CD4-positive, alpha-beta T cell treated with Interleukin-6 at 100 ng/mL for 8 hours (primary cell): ENCODE results near the gene GOSR1.
"Not testable (repeated sequence)": the region's sequence is repeated elsewhere in the genome, so short reads cannot be mapped to it uniquely, and the experiment has no call there.

Experiments used
- DNase-seq: peaks from one replicate; pipeline ENCODE4 v3.0.0-alpha.2; 2020; ENCODE audit warnings: mixed read lengths, low spot score

GOSR1 gene

GRCh38 chr17:30563131-30563904, 86.1 kb downstream of the GOSR1 start:
- not testable (repeated sequence) for DNase-seq

- not testable (repeated sequence) for DNase-seq
Measured at GRCh38 chr17:30563905-30564390, 86.7 kb downstream of the GOSR1 start.

DNA sequence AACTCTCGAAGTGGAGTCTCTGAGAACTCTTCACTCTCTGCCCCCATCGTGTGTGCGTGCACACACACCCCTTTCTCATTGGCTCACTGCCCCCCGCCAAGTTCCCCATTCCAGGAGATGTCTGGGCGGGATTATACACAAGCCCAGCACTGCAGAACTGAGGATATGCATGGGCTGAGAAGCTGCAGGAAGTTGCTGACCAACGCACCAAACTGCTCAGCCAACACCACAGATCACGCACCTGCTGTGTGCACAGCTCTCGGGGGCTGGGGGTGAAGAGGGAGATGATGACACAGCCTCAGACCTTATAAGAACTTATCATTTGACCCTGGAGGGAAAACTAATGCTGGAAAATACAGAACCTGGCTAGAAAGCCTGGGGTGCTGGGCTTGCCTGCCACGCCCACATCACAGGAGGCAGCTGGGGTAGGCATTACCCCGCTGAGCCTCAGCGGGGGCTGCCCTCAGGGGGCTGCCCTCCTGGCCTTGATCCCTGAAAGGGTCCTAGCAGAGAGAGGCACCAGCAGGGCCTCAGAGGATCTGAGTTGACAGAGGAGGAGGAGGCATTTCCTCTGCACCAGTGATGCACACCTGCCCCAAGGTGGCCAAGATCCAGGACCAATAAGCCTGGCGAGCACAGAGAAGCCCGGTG, 87.3 kb downstream of the GOSR1 start:
- not testable (repeated sequence) for DNase-seq

- DNase-seq, result no peak
Measured at GRCh38 chr17:30565073-30565935, 88.1 kb downstream of the GOSR1 start.

GRCh38 chr17:30566104-30566503, 88.9 kb downstream of the GOSR1 start:
- DNase-seq, result not testable (repeated sequence)

DNA sequence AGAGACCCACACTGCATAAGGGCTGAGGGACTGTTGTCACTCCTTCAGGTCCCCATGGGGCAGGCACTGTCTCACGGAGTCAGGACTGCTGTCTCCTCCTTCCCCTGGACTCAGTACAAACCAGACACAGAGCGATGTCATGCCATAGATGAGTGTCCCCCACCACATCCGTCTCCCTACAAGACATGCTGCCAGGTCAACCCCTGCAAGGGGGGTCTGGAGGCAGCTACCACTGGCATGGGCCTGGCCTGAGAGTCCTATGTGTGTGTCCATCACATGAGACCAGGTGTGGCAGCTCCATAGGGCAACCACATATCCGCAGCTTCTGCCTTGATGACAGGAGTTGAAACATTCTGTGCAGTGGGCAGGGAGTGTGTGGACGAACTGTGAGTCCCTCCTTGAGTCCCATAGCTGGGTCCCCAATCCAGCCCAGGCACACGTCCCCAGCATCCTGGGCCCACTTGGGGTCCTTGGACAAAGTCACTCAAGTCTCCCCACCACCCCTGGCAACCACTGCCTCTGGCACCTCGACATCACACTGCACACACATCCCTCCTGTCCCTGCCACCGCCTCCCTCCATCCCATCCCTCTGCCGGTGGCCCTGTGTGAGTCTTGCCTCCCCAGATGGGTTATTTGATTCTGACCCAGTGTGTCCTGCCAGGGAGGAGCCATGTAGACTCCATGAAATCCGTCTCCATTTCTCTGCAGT, 89.5 kb downstream of the GOSR1 start:
- not testable (repeated sequence) for DNase-seq

DNA sequence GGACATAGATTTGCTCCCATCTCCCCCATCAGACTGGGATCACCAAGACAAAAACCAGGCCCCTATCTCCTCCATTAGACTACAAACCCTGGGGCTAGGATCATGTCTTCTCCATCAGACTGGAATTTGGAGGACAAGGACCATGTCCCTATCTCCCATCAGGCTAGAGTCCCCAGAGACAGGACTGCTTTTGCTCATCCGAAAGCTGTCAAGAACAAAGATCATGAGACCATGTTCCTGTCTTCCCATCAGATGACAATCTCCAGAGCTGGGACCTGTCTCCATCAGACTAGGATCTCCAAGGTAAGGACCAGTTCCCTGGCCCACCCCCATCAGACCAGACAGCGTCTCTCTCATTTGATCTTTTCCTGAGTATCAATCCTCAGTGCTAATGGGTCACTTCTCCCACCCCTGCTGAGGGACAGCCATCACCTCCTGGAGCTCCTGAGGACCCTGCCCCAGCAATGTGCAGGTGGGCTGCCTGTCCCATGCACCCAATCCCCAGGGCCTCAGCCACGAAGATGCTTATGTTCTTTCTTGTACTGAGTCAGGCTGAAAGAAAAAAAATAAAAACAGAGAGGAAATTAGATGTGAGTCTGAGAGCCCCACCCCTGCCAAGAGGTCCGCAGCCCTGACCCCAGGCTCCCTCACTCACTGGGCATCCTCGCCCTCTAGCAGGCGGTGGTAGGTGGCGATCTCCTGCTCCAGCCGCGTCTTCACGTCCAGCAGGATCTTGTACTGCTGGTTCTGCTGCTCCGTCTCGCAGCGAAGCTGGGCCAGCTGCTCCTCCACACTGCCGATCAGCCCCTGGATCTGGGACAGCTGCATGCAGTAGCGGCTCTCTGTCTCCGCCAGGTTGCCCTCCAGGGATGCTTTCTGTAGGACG, 90.3 kb downstream of the GOSR1 start:
- no peak for DNase-seq

DNA sequence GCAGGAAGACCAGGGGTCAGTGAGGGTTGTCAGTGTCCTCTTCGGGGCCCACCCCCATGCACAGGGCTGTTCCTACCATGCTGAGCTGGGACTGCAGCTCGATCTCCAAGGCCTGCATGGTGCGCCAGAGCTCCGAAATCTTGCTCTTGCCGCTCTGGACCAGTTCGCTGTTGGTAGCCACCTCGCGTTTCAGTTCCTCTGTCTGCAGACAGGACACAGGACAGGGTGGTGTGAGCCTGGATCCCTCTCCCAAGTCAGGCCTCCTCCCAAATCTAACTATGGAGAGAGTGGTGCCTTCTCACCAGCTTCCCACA, 90.9 kb downstream of the GOSR1 start:
- no peak for DNase-seq

DNA sequence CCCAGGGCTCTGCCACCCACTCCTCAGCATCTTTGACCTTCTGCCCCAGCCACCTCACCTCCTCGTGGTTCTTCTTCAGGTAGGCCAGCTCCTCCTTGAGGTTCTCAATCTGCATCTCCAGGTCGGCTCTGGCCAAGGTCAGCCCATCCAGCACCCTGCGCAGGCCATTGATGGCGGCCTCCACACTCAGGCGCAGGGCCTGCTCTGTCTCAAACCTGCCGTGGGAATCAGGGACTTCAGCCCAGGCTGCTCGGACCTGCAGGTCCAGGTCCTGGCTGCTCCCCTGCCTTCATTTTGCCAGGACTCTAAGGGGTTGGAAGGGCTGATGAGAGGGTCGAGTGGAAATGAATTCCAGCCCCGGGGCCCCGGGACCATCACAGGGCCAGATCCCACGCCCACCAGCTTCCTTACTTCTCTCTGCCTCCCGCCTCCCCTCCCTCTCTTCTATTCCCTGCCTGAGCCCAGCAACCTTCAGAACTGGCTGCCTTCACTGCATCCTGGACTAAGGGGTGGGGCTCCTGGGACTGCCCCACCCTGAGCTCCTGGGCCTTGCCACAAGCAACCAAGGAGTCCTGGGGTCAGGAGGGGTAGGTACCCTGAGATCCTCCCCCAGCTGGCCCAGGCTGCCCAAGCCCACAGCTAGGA, 92.4 kb downstream of the GOSR1 start:
- not testable (repeated sequence) for DNase-seq

- no peak for DNase-seq
Measured at GRCh38 chr17:30570191-30570590, 93.0 kb downstream of the GOSR1 start.

DNA sequence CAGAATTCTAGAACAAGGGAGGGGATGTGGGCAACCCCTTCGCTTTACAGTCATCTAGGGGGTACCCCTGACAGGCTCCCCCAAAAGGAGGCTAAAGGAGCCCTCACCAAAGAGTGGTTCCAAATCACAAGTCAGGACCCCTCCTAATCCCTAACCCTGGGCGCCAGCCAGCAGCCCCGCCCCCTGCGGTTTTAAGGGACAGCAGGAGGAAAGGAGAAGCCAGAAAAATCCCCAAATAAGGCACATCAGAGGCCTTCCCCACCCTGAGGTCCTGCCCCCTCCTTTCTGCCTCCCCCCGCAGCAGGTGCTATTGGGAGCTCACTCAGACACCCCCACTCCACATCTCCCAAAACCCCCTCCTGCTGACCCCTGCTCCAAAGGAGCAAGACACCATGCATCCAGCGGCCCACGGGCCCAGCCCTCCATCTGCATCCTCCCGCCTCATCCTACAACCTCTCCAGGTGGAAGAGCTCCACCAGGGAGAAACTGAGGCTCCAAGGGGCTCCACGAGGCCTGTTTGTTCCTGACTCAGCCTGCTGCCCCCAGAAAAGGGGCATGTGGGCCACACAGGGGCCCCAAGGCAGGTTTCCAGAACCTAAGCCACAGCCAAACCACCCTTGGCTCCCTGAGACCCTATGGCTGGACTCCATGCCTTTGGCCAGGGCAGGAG, 93.5 kb downstream of the GOSR1 start:
- DNase-seq, result no peak

GRCh38 chr17:30571404-30571803, 94.2 kb downstream of the GOSR1 start:
- not testable (repeated sequence) for DNase-seq

DNA sequence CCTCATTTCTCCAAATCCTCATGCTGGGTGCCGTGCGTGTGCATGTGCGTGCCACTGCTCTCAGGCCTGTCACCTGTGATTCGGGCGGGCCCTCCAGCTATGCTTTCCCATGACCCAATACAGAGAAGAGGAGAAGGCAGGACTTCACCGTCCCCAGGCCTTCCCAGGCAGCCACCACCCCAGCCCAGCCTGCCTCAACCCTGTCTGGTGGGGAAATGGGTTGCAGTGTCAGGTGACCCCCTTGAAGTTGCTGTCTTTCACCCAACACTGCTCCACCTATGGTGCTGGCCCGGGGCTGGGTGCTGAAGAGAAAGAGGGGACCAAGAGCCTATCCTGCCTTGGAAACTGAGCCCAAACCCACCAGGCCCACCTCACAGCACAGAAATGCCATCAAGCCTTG, 94.7 kb downstream of the GOSR1 start:
- DNase-seq, result no peak

- not testable (repeated sequence) for DNase-seq
Measured at GRCh38 chr17:30572651-30573554, 95.7 kb downstream of the GOSR1 start.

DNA sequence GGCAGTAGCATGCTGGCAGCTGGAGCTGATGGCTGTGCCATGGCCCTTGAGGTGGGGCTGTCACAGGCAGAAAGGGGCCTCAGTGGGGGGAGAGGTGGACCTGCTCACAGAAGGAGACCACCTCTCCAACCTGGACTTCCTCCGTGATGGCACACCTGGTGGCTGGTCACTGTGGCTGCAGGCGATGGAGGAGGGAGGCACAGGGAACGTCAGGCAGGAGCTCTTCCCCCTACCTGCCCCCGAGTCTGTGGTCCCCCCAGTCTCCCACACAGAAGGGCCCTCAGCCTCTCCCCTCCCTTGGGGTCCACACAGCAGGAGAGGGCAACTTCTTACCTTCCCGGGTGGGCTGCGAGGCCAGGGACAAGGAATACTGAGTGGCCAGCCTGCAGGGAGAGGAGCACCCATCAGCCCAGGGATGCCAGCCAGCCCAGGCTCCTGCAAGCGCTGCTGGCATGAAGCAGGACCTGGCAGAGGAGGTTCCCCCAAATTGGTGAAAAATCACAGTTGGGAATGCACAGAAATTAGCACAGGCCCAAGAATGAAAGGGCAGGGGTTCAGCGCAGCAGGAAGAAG, 96.5 kb downstream of the GOSR1 start:
- DNase-seq, result no peak

DNA sequence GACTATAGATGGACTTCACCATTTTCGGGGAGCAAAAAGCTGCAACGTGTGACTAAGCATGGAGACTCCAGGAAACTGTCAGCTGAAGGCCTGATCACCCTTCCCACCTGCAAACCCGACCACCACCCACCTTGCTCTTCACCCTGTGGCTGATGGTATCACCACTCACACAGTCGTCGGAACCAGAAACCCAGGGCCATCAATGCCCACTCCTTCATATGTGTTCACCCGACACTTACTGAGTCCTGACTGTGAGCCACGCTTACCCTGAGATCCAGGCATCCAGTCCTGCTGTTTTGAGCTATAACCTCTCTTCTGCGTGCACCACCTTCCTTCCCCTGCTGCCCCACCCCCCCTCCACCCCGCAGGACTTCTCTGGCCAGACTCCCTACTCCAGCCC, 97.1 kb downstream of the GOSR1 start:
- not testable (repeated sequence) for DNase-seq

DNA sequence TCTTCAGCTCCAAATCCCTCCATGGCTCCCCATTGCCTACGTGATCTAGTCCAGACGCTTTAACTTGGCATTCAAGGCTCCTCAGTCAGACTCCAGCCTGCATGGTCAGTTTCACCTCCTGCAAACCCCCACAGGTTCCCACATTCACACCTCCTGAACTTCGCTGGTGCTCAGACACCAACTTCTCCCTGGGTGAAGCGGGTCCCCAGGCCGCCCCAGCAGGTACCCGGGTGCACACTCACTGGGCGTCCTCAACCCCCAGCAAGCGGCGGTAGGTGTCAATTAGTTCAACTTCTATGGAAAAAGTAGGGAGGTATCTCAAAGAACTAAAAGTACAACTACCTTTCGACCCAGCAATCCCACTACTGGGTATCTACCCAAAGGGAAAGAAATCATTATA, 97.6 kb downstream of the GOSR1 start:
- not testable (repeated sequence) for DNase-seq

GRCh38 chr17:30575648-30576325, 98.6 kb downstream of the GOSR1 start:
- DNase-seq, result not testable (repeated sequence)
